Neural cell (in vitro differentiated cells): ENCODE data around the gene ACOXL.

Experiments used
- EP300 ChIP-seq: fragments of 450-650 bp; conservative IDR thresholded peaks from 2 replicates; pipeline ENCODE4 v1.6.1; 2014; ENCODE audit warnings: antibody characterized with exemption, mild to moderate bottlenecking, moderate library complexity; ENCODE audit not compliant: poor library complexity, severe bottlenecking
- POLR2AphosphoS5 ChIP-seq: IDR thresholded peaks from 2 replicates; pipeline ENCODE4 v1.6.1; 2012
- TAF1 ChIP-seq: IDR thresholded peaks from 2 replicates; pipeline ENCODE4 v1.6.1; 2012; ENCODE audit warnings: low read depth
- TF ChIP-seq, protein P1 (sequence below): fragments of 450-650 bp; IDR thresholded peaks from 2 replicates; pipeline ENCODE4 v1.5.1; 2014; ENCODE audit warnings: antibody characterized with exemption, mild to moderate bottlenecking, moderate library complexity; ENCODE audit not compliant: poor library complexity, severe bottlenecking

- no peak for TF ChIP-seq EP300
- TF ChIP-seq TAF1 = no peak
- TF ChIP-seq, protein P1, sequence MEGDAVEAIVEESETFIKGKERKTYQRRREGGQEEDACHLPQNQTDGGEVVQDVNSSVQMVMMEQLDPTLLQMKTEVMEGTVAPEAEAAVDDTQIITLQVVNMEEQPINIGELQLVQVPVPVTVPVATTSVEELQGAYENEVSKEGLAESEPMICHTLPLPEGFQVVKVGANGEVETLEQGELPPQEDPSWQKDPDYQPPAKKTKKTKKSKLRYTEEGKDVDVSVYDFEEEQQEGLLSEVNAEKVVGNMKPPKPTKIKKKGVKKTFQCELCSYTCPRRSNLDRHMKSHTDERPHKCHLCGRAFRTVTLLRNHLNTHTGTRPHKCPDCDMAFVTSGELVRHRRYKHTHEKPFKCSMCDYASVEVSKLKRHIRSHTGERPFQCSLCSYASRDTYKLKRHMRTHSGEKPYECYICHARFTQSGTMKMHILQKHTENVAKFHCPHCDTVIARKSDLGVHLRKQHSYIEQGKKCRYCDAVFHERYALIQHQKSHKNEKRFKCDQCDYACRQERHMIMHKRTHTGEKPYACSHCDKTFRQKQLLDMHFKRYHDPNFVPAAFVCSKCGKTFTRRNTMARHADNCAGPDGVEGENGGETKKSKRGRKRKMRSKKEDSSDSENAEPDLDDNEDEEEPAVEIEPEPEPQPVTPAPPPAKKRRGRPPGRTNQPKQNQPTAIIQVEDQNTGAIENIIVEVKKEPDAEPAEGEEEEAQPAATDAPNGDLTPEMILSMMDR = no peak
- TF ChIP-seq POLR2AphosphoS5 = no peak
Measured at GRCh38 chr2:110955045-110955444, 222.7 kb downstream of the ACOXL start.
